ENCODE results near the gene SCT. TPM values are rescaled to one million over a fixed set of nuclear protein-coding genes. Genes with fewer than 3 reads are reported as not detected.
"Not testable (repeated sequence)": the region's sequence is repeated elsewhere in the genome, so short reads cannot be mapped to it uniquely, and the experiment has no call there.

Gene SCT
- total RNA-seq, 1 donor from 2014 or later: 74.6 TPM

- H3K9ac ChIP-seq (ENCODE audit: low read depth in 1 of 3, low read length in 3 of 3): no peak overlapping the region
- no peak overlapping the region for H3K4me3 ChIP-seq (ENCODE audit: low read length in 3 of 3)
- peaks cover 7 to 9% (median 7%) of the 10 kb centered on the region in 3 donors for H3K36me3 ChIP-seq (ENCODE audit: control insufficient read depth in 3 of 3, insufficient read depth in 3 of 3, low read length in 3 of 3)
- H3K27ac ChIP-seq (ENCODE audit: low read depth, low read length): no peak overlapping the region
- H3K9me3 ChIP-seq (ENCODE audit: control insufficient read depth in 3 of 3, low read length in 3 of 3): no peaks in the 10 kb centered on the region
- H3K27me3 ChIP-seq (ENCODE audit: control insufficient read depth in 3 of 3, insufficient read depth in 3 of 3, low read length in 3 of 3): no peaks in the 10 kb centered on the region
- peaks cover 0 to 8% (median 3%) of the 10 kb centered on the region in 3 donors for H3K4me1 ChIP-seq (ENCODE audit: control insufficient read depth in 3 of 3, insufficient read depth in 3 of 3, low read length in 3 of 3)
These were observed 30.7 kb upstream of the SCT start for GRCh38 chr11:657691-658126.

GRCh38 chr11:656866-657265 lies 29.9 kb upstream of the SCT start:
- H3K36me3 ChIP-seq (ENCODE audit: control insufficient read depth in 3 of 3, insufficient read depth in 3 of 3, low read length in 3 of 3): peaks cover 5 to 10% (median 7%) of the 10 kb centered on the region in 3 donors
- H3K27ac ChIP-seq (ENCODE audit: low read depth, low read length): no peak overlapping the region
- peaks cover 0 to 6% (median 3%) of the 10 kb centered on the region in 3 donors for H3K4me1 ChIP-seq (ENCODE audit: control insufficient read depth in 3 of 3, insufficient read depth in 3 of 3, low read length in 3 of 3)
- H3K9me3 ChIP-seq (ENCODE audit: control insufficient read depth in 3 of 3, low read length in 3 of 3): no peaks in the 10 kb centered on the region
- no peak overlapping the region for H3K4me3 ChIP-seq (ENCODE audit: low read length in 3 of 3)
- no peak overlapping the region for H3K9ac ChIP-seq (ENCODE audit: low read depth in 1 of 3, low read length in 3 of 3)
- H3K27me3 ChIP-seq (ENCODE audit: control insufficient read depth in 3 of 3, insufficient read depth in 3 of 3, low read length in 3 of 3): no peaks in the 10 kb centered on the region

- Histone ChIP-seq H3K9me3 (ENCODE audit: control insufficient read depth in 3 of 3, low read length in 3 of 3) (no peaks in the 10 kb centered on the region), H3K27me3 (ENCODE audit: control insufficient read depth in 3 of 3, insufficient read depth in 3 of 3, low read length in 3 of 3) (no peaks in the 10 kb centered on the region), H3K36me3 (ENCODE audit: control insufficient read depth in 3 of 3, insufficient read depth in 3 of 3, low read length in 3 of 3) (peaks cover 5 to 9% (median 7%) of the 10 kb centered on the region in 3 donors), H3K4me1 (ENCODE audit: control insufficient read depth in 3 of 3, insufficient read depth in 3 of 3, low read length in 3 of 3) (peaks cover 0 to 6% (median 3%) of the 10 kb centered on the region in 3 donors), H3K9ac (ENCODE audit: low read depth in 1 of 3, low read length in 3 of 3) (no peak overlapping the region), H3K27ac (ENCODE audit: low read depth, low read length) (no peak overlapping the region), H3K4me3 (ENCODE audit: low read length in 3 of 3) (no peak overlapping the region)
These were observed 29.4 kb upstream of the SCT start for GRCh38 chr11:656426-656825.

- peaks cover 7 to 9% (median 7%) of the 10 kb centered on the region in 3 donors for H3K36me3 ChIP-seq (ENCODE audit: control insufficient read depth in 3 of 3, insufficient read depth in 3 of 3, low read length in 3 of 3)
These were observed 28.2 kb upstream of the SCT start for GRCh38 chr11:655036-655726.

GRCh38 chr11:654444-654843 lies 27.5 kb upstream of the SCT start:
- not testable (repeated sequence) for H3K27me3 ChIP-seq (ENCODE audit: control insufficient read depth in 3 of 3, insufficient read depth in 3 of 3, low read length in 3 of 3); H3K27ac ChIP-seq (ENCODE audit: low read depth, low read length); H3K4me3 ChIP-seq (ENCODE audit: low read length in 3 of 3); H3K9ac ChIP-seq (ENCODE audit: low read depth in 1 of 3, low read length in 3 of 3); H3K36me3 ChIP-seq (ENCODE audit: control insufficient read depth in 3 of 3, insufficient read depth in 3 of 3, low read length in 3 of 3); H3K9me3 ChIP-seq (ENCODE audit: control insufficient read depth in 3 of 3, low read length in 3 of 3); H3K4me1 ChIP-seq (ENCODE audit: control insufficient read depth in 3 of 3, insufficient read depth in 3 of 3, low read length in 3 of 3)

More at GRCh38 chr11:655036-655726, 28.2 kb upstream of the SCT start:
- no peak overlapping the region for H3K4me3 ChIP-seq (ENCODE audit: low read length in 3 of 3)
- H3K27me3 ChIP-seq (ENCODE audit: control insufficient read depth in 3 of 3, insufficient read depth in 3 of 3, low read length in 3 of 3): no peaks in the 10 kb centered on the region
- no peaks in the 10 kb centered on the region for H3K9me3 ChIP-seq (ENCODE audit: control insufficient read depth in 3 of 3, low read length in 3 of 3)
- no peaks in the 10 kb centered on the region for H3K4me1 ChIP-seq (ENCODE audit: control insufficient read depth in 3 of 3, insufficient read depth in 3 of 3, low read length in 3 of 3)
- no peak overlapping the region for H3K9ac ChIP-seq (ENCODE audit: low read depth in 1 of 3, low read length in 3 of 3)
- H3K27ac ChIP-seq (ENCODE audit: low read depth, low read length): no peak overlapping the region

- Histone ChIP-seq H3K4me1 (ENCODE audit: control insufficient read depth in 3 of 3, insufficient read depth in 3 of 3, low read length in 3 of 3) (no peaks in the 10 kb centered on the region), H3K36me3 (ENCODE audit: control insufficient read depth in 3 of 3, insufficient read depth in 3 of 3, low read length in 3 of 3) (peaks cover 5 to 7% (median 6%) of the 10 kb centered on the region in 3 donors), H3K9me3 (ENCODE audit: control insufficient read depth in 3 of 3, low read length in 3 of 3) (no peaks in the 10 kb centered on the region), H3K4me3 (ENCODE audit: low read length in 3 of 3) (no peak overlapping the region), H3K9ac (ENCODE audit: low read depth in 1 of 3, low read length in 3 of 3) (no peak overlapping the region), H3K27me3 (ENCODE audit: control insufficient read depth in 3 of 3, insufficient read depth in 3 of 3, low read length in 3 of 3) (no peaks in the 10 kb centered on the region), H3K27ac (ENCODE audit: low read depth, low read length) (no peak overlapping the region)
These were observed 26.9 kb upstream of the SCT start for GRCh38 chr11:653837-654236.

GRCh38 chr11:653136-653535 lies 26.2 kb upstream of the SCT start:
- H3K27ac ChIP-seq (ENCODE audit: low read depth, low read length); H3K4me1 ChIP-seq (ENCODE audit: control insufficient read depth in 3 of 3, insufficient read depth in 3 of 3, low read length in 3 of 3); H3K9ac ChIP-seq (ENCODE audit: low read depth in 1 of 3, low read length in 3 of 3); H3K9me3 ChIP-seq (ENCODE audit: control insufficient read depth in 3 of 3, low read length in 3 of 3); H3K27me3 ChIP-seq (ENCODE audit: control insufficient read depth in 3 of 3, insufficient read depth in 3 of 3, low read length in 3 of 3); H3K36me3 ChIP-seq (ENCODE audit: control insufficient read depth in 3 of 3, insufficient read depth in 3 of 3, low read length in 3 of 3); H3K4me3 ChIP-seq (ENCODE audit: low read length in 3 of 3): not testable (repeated sequence)

- no peaks in the 10 kb centered on the region for H3K27me3 ChIP-seq (ENCODE audit: control insufficient read depth in 3 of 3, insufficient read depth in 3 of 3, low read length in 3 of 3)
- H3K9me3 ChIP-seq (ENCODE audit: control insufficient read depth in 3 of 3, low read length in 3 of 3): no peaks in the 10 kb centered on the region
- no peak overlapping the region for H3K9ac ChIP-seq (ENCODE audit: low read depth in 1 of 3, low read length in 3 of 3)
- H3K4me1 ChIP-seq (ENCODE audit: control insufficient read depth in 3 of 3, insufficient read depth in 3 of 3, low read length in 3 of 3): no peaks in the 10 kb centered on the region
- no peak overlapping the region for H3K27ac ChIP-seq (ENCODE audit: low read depth, low read length)
- H3K36me3 ChIP-seq (ENCODE audit: control insufficient read depth in 3 of 3, insufficient read depth in 3 of 3, low read length in 3 of 3): peaks cover 3 to 7% (median 4%) of the 10 kb centered on the region in 3 donors
- H3K4me3 ChIP-seq (ENCODE audit: low read length in 3 of 3): no peak overlapping the region
These were observed 23.5 kb upstream of the SCT start for GRCh38 chr11:650482-650881.

- not testable (repeated sequence) for H3K27me3 ChIP-seq (ENCODE audit: control insufficient read depth in 3 of 3, insufficient read depth in 3 of 3, low read length in 3 of 3); H3K4me1 ChIP-seq (ENCODE audit: control insufficient read depth in 3 of 3, insufficient read depth in 3 of 3, low read length in 3 of 3); H3K4me3 ChIP-seq (ENCODE audit: low read length in 3 of 3); H3K9ac ChIP-seq (ENCODE audit: low read depth in 1 of 3, low read length in 3 of 3); H3K9me3 ChIP-seq (ENCODE audit: control insufficient read depth in 3 of 3, low read length in 3 of 3); H3K27ac ChIP-seq (ENCODE audit: low read depth, low read length)
- H3K36me3 ChIP-seq (ENCODE audit: control insufficient read depth in 3 of 3, insufficient read depth in 3 of 3, low read length in 3 of 3): peaks cover 10 to 15% (median 10%) of the 10 kb centered on the region in 3 donors
These were observed 20.7 kb upstream of the SCT start for GRCh38 chr11:647672-648158.

- Histone ChIP-seq H3K4me1 (ENCODE audit: control insufficient read depth in 3 of 3, insufficient read depth in 3 of 3, low read length in 3 of 3) (no peaks in the 10 kb centered on the region), H3K9ac (ENCODE audit: low read depth in 1 of 3, low read length in 3 of 3) (no peak overlapping the region), H3K4me3 (ENCODE audit: low read length in 3 of 3) (no peak overlapping the region), H3K9me3 (ENCODE audit: control insufficient read depth in 3 of 3, low read length in 3 of 3) (peaks cover 0 to 2% (median 0%) of the 10 kb centered on the region in 3 donors), H3K27me3 (ENCODE audit: control insufficient read depth in 3 of 3, insufficient read depth in 3 of 3, low read length in 3 of 3) (no peaks in the 10 kb centered on the region), H3K36me3 (ENCODE audit: control insufficient read depth in 3 of 3, insufficient read depth in 3 of 3, low read length in 3 of 3) (peaks cover 13 to 16% (median 14%) of the 10 kb centered on the region in 3 donors), H3K27ac (ENCODE audit: low read depth, low read length) (no peak overlapping the region)
These were observed 19.2 kb upstream of the SCT start for GRCh38 chr11:646214-646613.
